ENCODE results near the gene TRAF3IP1.

DNA sequence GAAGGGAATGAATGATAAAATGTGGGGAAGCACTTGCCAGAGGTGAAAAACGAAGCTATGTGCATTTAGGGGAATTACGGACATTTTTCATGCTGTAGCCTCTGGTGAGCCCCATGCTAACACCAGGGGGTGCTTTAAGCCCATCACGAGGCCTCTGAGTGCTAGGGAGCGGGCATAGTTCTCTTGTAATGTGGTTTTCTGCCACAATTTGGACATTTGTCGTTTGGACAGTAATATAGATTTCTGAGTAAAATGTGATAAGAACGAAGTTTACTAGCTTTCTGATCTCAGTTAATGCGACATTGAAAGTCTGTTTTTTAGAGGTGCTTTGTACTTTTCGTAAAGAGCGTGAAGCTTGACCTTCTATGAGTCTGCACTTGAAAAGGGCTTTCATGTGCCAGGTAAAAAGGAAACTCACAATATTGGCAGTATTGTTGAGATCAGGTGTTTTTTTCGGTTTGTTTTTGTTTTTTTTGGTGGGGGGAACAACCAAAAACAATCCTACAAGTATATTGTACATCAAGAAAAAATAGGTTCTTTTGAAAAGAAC lies 50.6 kb downstream of the TRAF3IP1 start:
- TF ChIP-seq, protein P1, sequence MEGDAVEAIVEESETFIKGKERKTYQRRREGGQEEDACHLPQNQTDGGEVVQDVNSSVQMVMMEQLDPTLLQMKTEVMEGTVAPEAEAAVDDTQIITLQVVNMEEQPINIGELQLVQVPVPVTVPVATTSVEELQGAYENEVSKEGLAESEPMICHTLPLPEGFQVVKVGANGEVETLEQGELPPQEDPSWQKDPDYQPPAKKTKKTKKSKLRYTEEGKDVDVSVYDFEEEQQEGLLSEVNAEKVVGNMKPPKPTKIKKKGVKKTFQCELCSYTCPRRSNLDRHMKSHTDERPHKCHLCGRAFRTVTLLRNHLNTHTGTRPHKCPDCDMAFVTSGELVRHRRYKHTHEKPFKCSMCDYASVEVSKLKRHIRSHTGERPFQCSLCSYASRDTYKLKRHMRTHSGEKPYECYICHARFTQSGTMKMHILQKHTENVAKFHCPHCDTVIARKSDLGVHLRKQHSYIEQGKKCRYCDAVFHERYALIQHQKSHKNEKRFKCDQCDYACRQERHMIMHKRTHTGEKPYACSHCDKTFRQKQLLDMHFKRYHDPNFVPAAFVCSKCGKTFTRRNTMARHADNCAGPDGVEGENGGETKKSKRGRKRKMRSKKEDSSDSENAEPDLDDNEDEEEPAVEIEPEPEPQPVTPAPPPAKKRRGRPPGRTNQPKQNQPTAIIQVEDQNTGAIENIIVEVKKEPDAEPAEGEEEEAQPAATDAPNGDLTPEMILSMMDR (IDR thresholded peaks at IDR 0.05): peak in 4 of 6 experiments; percentile 52 to 70 (median 67)
- TF ChIP-seq POLR2A (IDR thresholded peaks at IDR 0.05): no peak
